ENCODE results near the gene PTPRCAP.
A peak's percentile ranks its signal among the peaks of the same experiment; 100 is the strongest.

PTPRCAP gene

GRCh38 chr11:67439321-67440228, 2.1 kb upstream of the PTPRCAP start:
- in situ Hi-C loops (cut with HindIII; ENCODE audit: low sequenced_read_pairs) = no loop called here
- H3K4me3 ChIP-seq (ENCODE audit: low read depth, low read length) = no peak overlapping the region
- peak; percentile 12 for TF ChIP-seq CTCF (IDR thresholded peaks at IDR 0.05; ENCODE audit: low read depth, low read length, missing control alignments)
- no peak for DNase-seq (ENCODE audit: low read depth)

- DNase-seq (ENCODE audit: low read depth) = no peak
- no peak overlapping the region for H3K4me3 ChIP-seq (ENCODE audit: low read depth, low read length)
- in situ Hi-C loops (cut with HindIII; ENCODE audit: low sequenced_read_pairs) = no loop called here
- TF ChIP-seq CTCF (IDR thresholded peaks at IDR 0.05; ENCODE audit: low read depth, low read length, missing control alignments) = no peak
Observed at GRCh38 chr11:67438158-67438902, 848 bp upstream of the PTPRCAP start.

GRCh38 chr11:67437809-67438157, 301 bp upstream of the PTPRCAP start:
- no peak for DNase-seq (ENCODE audit: low read depth)
- no peak overlapping the region for H3K4me3 ChIP-seq (ENCODE audit: low read depth, low read length)
- no peak for TF ChIP-seq CTCF (IDR thresholded peaks at IDR 0.05; ENCODE audit: low read depth, low read length, missing control alignments)
- in situ Hi-C loops (cut with HindIII; ENCODE audit: low sequenced_read_pairs) = no loop called here

GRCh38 chr11:67436459-67437081, 912 bp downstream of the PTPRCAP start:
- in situ Hi-C loops (cut with HindIII; ENCODE audit: low sequenced_read_pairs) = no loop called here
- no peak overlapping the region for H3K4me3 ChIP-seq (ENCODE audit: low read depth, low read length)
- TF ChIP-seq CTCF (IDR thresholded peaks at IDR 0.05; ENCODE audit: low read depth, low read length, missing control alignments) = no peak
- DNase-seq (ENCODE audit: low read depth) = no peak

GRCh38 chr11:67435727-67436458, 1.6 kb downstream of the PTPRCAP start:
- in situ Hi-C loops (cut with HindIII; ENCODE audit: low sequenced_read_pairs) = no loop called here
- DNase-seq (ENCODE audit: low read depth) = no peak
- TF ChIP-seq CTCF (IDR thresholded peaks at IDR 0.05; ENCODE audit: low read depth, low read length, missing control alignments) = no peak
- no peak overlapping the region for H3K4me3 ChIP-seq (ENCODE audit: low read depth, low read length)
